HG03354 (cell line): ENCODE results near the gene RASL12.
"Not testable (repeated sequence)": the region's sequence is repeated elsewhere in the genome, so short reads cannot be mapped to it uniquely, and the experiment has no call there.

Source experiments
- ATAC-seq: cut with Tn5 transposase; IDR thresholded peaks from one replicate; pipeline ENCODE4 v1.9.1; 2021; ENCODE audit warnings: mild to moderate bottlenecking; ENCODE audit not compliant: unreplicated experiment, poor library complexity, severe bottlenecking

RASL12 gene, protein sequence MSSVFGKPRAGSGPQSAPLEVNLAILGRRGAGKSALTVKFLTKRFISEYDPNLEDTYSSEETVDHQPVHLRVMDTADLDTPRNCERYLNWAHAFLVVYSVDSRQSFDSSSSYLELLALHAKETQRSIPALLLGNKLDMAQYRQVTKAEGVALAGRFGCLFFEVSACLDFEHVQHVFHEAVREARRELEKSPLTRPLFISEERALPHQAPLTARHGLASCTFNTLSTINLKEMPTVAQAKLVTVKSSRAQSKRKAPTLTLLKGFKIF

GRCh38 chr15:65067645-65068402 lies at the start of gene RASL12:
Gene RASL12 (minus strand): TSS chr15:65067991. CDS start chr15:65067835, 156 bp downstream.
- no peak for ATAC-seq

DNA sequence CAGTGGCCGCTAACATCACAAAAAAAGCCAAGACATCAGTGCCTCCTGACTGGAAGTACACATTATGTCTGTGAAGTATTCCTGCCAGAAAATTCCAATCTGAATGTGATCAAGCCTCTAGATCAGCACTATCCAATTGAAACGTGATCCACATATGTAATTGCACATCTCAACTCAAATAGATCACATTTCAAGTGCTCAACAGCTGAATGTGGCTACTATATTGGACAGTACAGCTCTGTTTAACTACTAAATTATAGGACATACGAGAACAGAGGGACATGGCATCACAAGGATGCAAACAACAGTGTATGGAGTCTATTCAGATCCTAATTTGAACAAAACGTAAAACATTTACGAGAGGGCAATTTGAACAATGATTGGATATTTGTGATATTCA lies 47.8 kb upstream of the RASL12 start:
- no peak for ATAC-seq

- no peak for ATAC-seq
Observed at GRCh38 chr15:65115086-65115485, 47.3 kb upstream of the RASL12 start, which contains the start of gene UBAP1L. Gene UBAP1L (minus strand): TSS chr15:65115200. CDS start chr15:65106215, 8,985 bp downstream.

DNA sequence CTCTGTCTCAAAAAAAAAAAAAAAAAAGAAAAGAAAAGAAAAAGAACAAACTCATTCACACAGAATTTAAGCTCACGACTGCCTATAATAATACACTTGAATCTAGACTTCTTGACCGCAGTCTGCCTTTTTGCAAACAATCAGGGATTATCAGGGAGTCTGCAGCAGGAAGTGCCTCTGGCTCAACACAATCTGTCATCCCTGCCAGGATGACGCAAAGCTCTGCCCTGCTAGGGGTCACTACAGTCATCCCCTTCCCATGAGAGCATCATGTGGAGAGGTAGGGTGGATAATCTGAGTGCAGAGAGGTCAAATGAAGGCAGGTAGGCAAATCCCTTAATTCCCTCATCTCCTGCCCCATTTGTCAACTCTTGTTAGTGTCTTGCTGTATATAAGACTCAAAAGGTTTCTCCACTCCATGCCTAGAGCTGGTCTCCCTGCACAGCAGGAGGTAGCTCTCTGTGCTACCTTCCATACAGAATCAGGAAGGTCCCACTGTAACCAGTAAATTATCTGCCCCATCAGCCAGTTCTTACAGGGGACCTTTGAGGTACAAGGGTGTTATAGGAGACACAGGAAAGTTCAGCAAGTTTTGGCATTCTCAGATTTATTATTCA lies 43.0 kb upstream of the RASL12 start:
- no peak for ATAC-seq

DNA sequence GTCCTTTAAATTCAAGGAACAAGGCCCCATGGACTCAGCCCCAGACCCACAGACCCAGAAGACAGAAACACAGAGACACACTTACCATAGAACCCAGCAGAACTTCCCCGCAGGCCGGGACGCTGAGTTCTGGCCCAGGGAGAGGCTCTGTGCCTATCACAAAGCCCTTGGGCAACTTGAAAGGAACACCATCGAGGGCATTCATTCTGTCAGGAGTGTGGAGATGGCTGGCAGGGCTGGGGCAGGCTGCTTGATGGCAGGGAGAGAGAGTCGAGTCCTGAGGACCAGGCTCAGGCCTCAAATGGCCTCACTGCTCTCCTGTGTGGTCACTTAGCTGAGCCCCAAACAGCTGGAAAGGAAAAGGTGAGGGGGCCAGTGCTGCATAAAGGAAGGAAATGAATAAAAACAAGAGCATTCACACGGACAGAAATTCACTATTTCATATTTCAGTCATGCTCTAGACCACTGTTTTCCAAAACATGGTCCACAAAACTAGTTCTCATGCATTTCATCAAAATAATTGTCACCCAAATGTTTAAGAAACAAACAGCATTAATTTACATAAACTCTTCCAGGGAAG lies 38.3 kb upstream of the RASL12 start:
- ATAC-seq: no peak

DNA sequence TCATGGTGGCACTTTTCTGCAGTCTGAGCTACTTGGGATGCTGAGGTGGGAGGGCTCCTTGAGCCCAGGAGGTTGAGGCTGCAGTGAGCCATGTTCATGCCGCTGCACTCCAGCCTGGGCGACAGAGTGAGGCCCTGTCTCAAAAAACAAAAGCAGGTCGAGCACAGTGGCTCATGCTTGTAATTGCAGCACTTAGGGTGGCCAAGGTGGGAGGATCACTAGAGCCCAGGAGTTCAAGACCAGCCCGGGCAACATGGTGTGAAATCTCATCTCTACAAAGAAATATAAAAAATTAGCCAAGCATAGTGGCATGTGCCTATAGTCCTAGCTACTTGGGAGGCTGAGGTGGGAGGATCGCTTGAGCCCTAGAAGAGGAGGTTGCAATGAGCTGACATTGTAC lies 37.2 kb upstream of the RASL12 start:
- no peak for ATAC-seq

GRCh38 chr15:65102912-65103311 lies 35.1 kb upstream of the RASL12 start:
- no peak for ATAC-seq

- no peak for ATAC-seq
Observed at GRCh38 chr15:65101891-65102708, 34.3 kb upstream of the RASL12 start.

- no peak for ATAC-seq
Observed at GRCh38 chr15:65101411-65101890, 33.7 kb upstream of the RASL12 start.

GRCh38 chr15:65100442-65100841 lies 32.7 kb upstream of the RASL12 start:
- ATAC-seq: no peak

- not testable (repeated sequence) for ATAC-seq
Observed at GRCh38 chr15:65099801-65100200, 32.0 kb upstream of the RASL12 start.

- ATAC-seq: no peak
Observed at GRCh38 chr15:65099336-65099735, 31.5 kb upstream of the RASL12 start.

DNA sequence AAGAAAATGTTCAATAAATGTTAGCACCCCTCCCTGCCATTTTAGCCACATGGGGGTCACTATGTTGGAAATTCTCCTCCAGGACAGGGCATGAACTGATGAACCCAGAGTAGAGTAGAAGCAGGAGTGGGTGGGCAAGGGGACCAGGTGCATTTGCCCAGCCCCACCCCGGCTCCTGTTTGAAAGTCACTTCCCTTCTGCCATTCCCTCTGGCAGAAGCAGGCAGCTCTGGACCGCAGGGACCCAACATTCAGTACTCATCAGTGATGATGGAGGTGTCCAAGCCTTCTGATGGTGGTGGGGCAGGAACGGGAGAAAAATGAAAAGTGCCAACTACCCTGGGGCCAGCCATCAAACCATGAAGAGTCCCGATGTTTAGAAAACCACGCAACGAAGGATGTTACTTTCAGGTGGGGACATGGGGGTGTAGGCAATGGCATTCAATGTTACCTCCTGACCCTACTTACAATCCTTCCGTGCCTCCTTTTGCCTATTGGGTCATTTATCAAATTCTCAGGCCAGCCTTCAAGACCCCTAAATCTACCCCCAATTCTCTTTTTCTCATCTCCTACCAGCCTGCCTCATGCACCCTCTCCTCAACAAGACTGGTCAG lies 30.0 kb upstream of the RASL12 start:
- ATAC-seq: no peak

DNA sequence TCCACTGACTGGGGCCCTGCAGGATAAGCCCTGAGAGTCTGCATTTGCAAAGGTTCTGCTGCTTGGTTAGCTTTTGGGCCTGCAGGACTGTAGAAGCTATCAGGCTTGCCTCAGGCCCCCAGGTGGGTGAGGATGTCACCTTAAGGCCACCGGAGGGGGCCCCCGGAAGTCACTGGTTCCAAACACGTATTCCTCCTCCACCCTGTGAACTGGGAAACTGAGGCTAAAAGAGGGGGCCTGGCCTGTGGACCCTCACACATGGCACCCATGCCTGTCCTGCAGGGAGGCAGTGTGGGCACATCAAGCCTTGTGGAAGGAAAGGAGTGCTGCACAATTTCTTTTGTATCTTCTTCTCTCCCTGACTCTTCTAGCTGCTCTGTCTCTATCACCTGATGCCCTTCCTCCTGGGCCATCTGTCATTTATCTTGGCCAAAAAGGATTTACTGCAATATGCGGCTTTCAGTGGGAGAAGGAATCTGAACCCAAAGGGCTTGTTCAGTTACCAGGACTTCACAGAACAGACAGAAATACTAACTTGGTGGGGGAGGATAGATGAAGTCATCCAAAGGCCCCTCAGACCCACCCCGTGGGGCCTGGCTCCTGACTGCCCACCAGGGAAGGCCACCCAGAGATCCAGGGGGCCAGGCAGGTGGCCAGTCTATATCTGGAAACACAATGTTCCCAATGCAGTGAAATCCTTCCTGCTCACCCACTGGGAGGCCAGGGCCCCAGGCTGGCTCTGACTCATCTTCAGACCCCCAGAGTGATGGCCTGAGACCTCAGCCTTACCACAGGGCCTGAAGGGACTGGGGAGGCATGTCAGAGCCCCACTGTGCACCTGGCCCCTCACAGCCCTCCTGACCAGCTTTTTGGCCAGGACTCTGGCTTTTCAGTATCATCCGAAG lies 28.9 kb upstream of the RASL12 start:
- no peak for ATAC-seq

GRCh38 chr15:65095747-65096104 lies 27.9 kb upstream of the RASL12 start:
- ATAC-seq: no peak

DNA sequence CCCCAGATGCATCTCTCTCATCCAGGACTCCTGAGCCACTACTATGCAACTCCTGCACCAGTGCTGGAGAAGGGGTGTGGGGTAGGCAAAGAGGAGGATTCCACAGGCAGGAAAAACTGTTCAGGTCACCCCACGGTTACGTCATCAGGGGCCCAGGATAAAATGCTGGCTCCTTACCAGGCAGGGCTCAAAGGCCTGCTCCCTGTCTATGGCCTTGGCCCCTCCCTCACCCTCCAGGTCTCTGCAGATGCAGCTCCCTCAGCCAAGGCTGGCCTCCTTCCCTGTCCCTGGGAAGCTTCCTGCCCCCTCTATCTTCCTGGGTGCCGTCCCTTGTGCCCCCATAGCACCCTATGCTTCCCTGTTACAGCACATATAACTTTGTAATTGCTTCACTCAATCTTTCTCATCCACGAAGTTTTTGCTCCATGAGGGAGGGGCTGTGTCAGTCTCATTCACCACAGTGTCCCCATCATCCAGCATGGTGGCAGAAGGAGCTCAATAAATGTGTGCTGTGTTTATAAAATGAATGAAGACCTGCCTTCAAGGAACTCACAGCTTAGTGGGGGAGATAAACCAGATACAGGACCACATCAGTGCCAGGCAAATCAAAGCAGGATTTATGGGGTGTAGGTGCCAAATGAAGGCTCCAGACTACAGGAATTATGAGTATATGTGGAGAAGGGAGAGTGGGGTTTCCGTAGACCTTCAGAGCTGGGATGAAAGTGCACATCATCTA lies 27.4 kb upstream of the RASL12 start:
- no peak for ATAC-seq

DNA sequence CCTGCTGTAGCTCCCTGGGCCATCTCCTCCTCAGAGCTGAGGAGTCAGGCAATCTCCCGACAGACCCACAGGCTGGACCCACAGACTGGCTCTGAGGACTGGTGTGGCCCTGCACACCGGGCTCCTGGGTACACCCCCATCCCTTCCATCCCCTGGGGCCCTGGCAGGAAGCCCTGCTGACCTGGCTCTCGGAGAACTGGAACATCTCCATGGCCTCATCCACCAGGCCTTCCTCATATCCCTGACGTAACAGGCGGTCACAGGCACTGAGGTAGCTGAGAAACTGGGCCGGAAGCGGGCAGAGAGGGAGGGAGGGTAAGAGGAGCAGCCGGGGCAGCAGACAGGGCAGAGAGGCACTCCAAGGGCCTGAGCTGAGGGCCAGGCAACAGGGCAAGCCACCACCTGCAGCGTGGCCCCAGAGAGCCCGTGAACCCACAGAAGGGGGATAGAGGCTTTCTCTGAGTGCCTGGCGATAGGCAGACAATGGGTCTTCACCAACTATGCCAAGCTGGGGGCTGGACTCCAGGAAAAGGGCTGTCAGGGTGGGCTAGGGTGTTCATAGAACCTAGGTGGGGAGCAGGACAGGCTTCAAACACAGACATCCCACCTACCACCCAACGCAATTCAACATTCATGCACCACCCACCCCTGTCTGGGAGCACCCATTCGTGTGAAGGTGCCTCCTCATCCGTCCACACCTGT lies 26.7 kb upstream of the RASL12 start:
- ATAC-seq: no peak
